SIG-M5 treated with dmso at 0.1 percent for 504 hours (cell line): ENCODE data around the gene KCNB1.

Experiments
- DNase-seq: peaks from one replicate; lab custom pipeline; 2025; ENCODE audit not compliant: unreplicated experiment; lab: John Stamatoyannopoulos, UW

The KCNB1 gene

GRCh38 chr20:49393803-49394202, 88.7 kb downstream of the KCNB1 start:
- no peak for DNase-seq

GRCh38 chr20:49392745-49393144, 89.7 kb downstream of the KCNB1 start:
- DNase-seq: no peak

- DNase-seq: no peak
Observed at GRCh38 chr20:49391404-49392245, 90.8 kb downstream of the KCNB1 start.

- no peak for DNase-seq
Observed at GRCh38 chr20:49389854-49390253, 92.6 kb downstream of the KCNB1 start.

- DNase-seq: no peak
Observed at GRCh38 chr20:49388744-49389143, 93.7 kb downstream of the KCNB1 start.

GRCh38 chr20:49387581-49387939, 94.9 kb downstream of the KCNB1 start:
- no peak for DNase-seq

- DNase-seq: no peak
Observed at GRCh38 chr20:49386848-49387580, 95.5 kb downstream of the KCNB1 start.

- peak; percentile 77 for DNase-seq
Observed at GRCh38 chr20:49385465-49385864, 97.0 kb downstream of the KCNB1 start.

- peak; percentile 77 for DNase-seq
Observed at GRCh38 chr20:49384437-49385434, 97.7 kb downstream of the KCNB1 start.

GRCh38 chr20:49381558-49382493, 100.6 kb downstream of the KCNB1 start:
- DNase-seq: no peak

GRCh38 chr20:49380337-49380780, 102.1 kb downstream of the KCNB1 start:
- DNase-seq: no peak

GRCh38 chr20:49379338-49379737, 103.1 kb downstream of the KCNB1 start:
- DNase-seq: no peak

GRCh38 chr20:49377326-49377725, 105.1 kb downstream of the KCNB1 start:
- DNase-seq: no peak

- no peak for DNase-seq
Observed at GRCh38 chr20:49375170-49375569, 107.3 kb downstream of the KCNB1 start.

- DNase-seq: no peak
Observed at GRCh38 chr20:49372095-49372734, 110.3 kb downstream of the KCNB1 start.

- no peak for DNase-seq
Observed at GRCh38 chr20:49368596-49368995, 113.9 kb downstream of the KCNB1 start.

- DNase-seq: no peak
Observed at GRCh38 chr20:49367113-49367512, 115.4 kb downstream of the KCNB1 start.

GRCh38 chr20:49366687-49367086, 115.8 kb downstream of the KCNB1 start:
- DNase-seq: no peak

- no peak for DNase-seq
Observed at GRCh38 chr20:49361862-49362660, 120.4 kb downstream of the KCNB1 start.
